Suprapubic skin (tissue), 4 donors: Measurements from ENCODE around the gene SEZ6L.

Source experiments
- EP300 ChIP-seq: sonication (generic); formaldehyde crosslinking; IDR thresholded peaks from one replicate; pipeline ENCODE4 v1.6.1; 2017; ENCODE audit warnings: antibody characterized with exemption
- POLR2A ChIP-seq, 2 donors: fragments of 450-650 bp; IDR thresholded peaks; one replicate each; pipeline ENCODE4 v1.6.1; 2017; ENCODE audit warnings: antibody characterized with exemption in 2 of 2, mild to moderate bottlenecking in 2 of 2, moderate library complexity in 2 of 2
- POLR2AphosphoS5 ChIP-seq, 3 donors: sonication (generic); formaldehyde crosslinking; IDR thresholded peaks; one replicate each; pipeline ENCODE4 v1.6.1; 2017; ENCODE audit warnings: antibody characterized with exemption in 3 of 3
- TF ChIP-seq, protein P1 (sequence below), 2 donors: fragments of 200-600 bp in 1 of 2; fragments of 450-650 bp in 1 of 2; sonication (generic) in 1 of 2; IDR thresholded peaks; one replicate each; pipeline ENCODE4 v1.5.1; 2016 to 2019; ENCODE audit warnings: antibody characterized with exemption in 2 of 2, mild to moderate bottlenecking in 1 of 2, moderate library complexity in 1 of 2

DNA sequence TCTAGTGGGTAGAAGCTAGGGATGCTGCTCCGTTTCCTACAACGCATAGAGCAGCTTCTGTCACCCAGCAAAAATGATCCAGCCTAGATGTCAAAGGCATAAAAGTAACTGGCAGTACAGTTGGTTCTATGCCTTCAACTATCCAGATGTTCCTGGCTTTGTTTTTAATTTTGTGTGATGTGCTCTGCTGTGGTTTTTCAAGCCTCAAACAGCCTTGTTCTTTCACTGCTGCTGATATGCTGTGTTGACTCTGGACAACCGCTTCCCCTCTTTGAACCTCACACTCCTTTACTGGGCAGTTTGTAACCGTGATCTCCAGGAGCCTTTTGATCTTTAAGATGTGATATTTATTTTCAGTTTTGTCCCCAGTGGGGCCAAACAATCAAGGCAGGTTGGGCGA, 116.4 kb downstream of the SEZ6L start:
- TF ChIP-seq, protein P1, sequence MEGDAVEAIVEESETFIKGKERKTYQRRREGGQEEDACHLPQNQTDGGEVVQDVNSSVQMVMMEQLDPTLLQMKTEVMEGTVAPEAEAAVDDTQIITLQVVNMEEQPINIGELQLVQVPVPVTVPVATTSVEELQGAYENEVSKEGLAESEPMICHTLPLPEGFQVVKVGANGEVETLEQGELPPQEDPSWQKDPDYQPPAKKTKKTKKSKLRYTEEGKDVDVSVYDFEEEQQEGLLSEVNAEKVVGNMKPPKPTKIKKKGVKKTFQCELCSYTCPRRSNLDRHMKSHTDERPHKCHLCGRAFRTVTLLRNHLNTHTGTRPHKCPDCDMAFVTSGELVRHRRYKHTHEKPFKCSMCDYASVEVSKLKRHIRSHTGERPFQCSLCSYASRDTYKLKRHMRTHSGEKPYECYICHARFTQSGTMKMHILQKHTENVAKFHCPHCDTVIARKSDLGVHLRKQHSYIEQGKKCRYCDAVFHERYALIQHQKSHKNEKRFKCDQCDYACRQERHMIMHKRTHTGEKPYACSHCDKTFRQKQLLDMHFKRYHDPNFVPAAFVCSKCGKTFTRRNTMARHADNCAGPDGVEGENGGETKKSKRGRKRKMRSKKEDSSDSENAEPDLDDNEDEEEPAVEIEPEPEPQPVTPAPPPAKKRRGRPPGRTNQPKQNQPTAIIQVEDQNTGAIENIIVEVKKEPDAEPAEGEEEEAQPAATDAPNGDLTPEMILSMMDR (IDR thresholded peaks at IDR 0.05), result no peak
- TF ChIP-seq POLR2A (IDR thresholded peaks at IDR 0.05), result no peak
- TF ChIP-seq EP300, result no peak
- no peak for TF ChIP-seq POLR2AphosphoS5 (IDR thresholded peaks at IDR 0.05)
